Skeletal muscle tissue (tissue), 4 donors: ENCODE measurements around the gene GYS1. TPM values are rescaled to one million over a fixed set of nuclear protein-coding genes. Genes with fewer than 3 reads are reported as not detected.

Experiments
- H3K27ac ChIP-seq: one replicate; pipeline ENCODE4 v1.7.0; 2013; ENCODE audit warnings: mild to moderate bottlenecking, low read depth, low read length, inconsistent platforms
- H3K27me3 ChIP-seq, 3 donors: one replicate each; pipeline ENCODE4 v1.7.0; 2013; ENCODE audit warnings: low read length in 3 of 3; ENCODE audit not compliant: control insufficient read depth in 3 of 3, insufficient read depth in 3 of 3
- H3K36me3 ChIP-seq, 3 donors: one replicate each; pipeline ENCODE4 v1.7.0; 2013; ENCODE audit warnings: low read length in 3 of 3; ENCODE audit not compliant: control insufficient read depth in 3 of 3, insufficient read depth in 3 of 3
- H3K4me1 ChIP-seq, 3 donors: one replicate each; pipeline ENCODE4 v1.7.0; 2013; ENCODE audit warnings: low read length in 3 of 3, mild to moderate bottlenecking in 3 of 3; ENCODE audit not compliant: control insufficient read depth in 3 of 3, insufficient read depth in 3 of 3
- H3K4me3 ChIP-seq, 3 donors: one replicate each; pipeline ENCODE4 v1.7.0; 2013; ENCODE audit warnings: low read length in 3 of 3
- H3K9ac ChIP-seq, 3 donors: one replicate each; pipeline ENCODE4 v1.7.0; 2013; ENCODE audit warnings: low read length in 3 of 3, mild to moderate bottlenecking in 3 of 3, moderate library complexity in 2 of 3, low read depth in 1 of 3
- H3K9me3 ChIP-seq, 3 donors: one replicate each; pipeline ENCODE4 v1.7.0; 2013; ENCODE audit warnings: low read length in 3 of 3; ENCODE audit not compliant: control insufficient read depth in 3 of 3
- total RNA-seq: library from RNA; depleted of rRNA; stranded (reverse); fragments of >200 nt; gene quantifications from one replicate; pipeline ENCODE4 v1.2.3, GENCODE V29; 2014
- donor health status: Osteomylitis.

Gene GYS1
- total RNA-seq, 1 donor from 2014 or later, result 42.8 TPM

GRCh38 chr19:48970923-48971395 lies 22.1 kb downstream of the GYS1 start:
- no peak overlapping the region for H3K27ac ChIP-seq
- H3K9ac ChIP-seq, result no peak overlapping the region
- H3K4me3 ChIP-seq, result no peak overlapping the region
- H3K36me3 ChIP-seq, result peaks cover 57 to 62% (median 61%) of the 10 kb centered on the region in 3 donors
- no peaks in the 10 kb centered on the region for H3K9me3 ChIP-seq
- H3K4me1 ChIP-seq, result peaks cover 36 to 50% (median 44%) of the 10 kb centered on the region in 3 donors
- no peaks in the 10 kb centered on the region for H3K27me3 ChIP-seq

- Histone ChIP-seq H3K27ac (no peak overlapping the region), H3K27me3 (no peaks in the 10 kb centered on the region), H3K4me1 (peaks cover 38 to 51% (median 45%) of the 10 kb centered on the region in 3 donors), H3K36me3 (peaks cover 59 to 65% (median 64%) of the 10 kb centered on the region in 3 donors), H3K9ac (no peak overlapping the region), H3K4me3 (no peak overlapping the region), H3K9me3 (no peaks in the 10 kb centered on the region)
Measured at GRCh38 chr19:48970139-48970766, 22.9 kb downstream of the GYS1 start.

- Histone ChIP-seq H3K27ac (peak overlapping the region; percentile 90), H3K27me3 (no peaks in the 10 kb centered on the region), H3K9ac (peak overlapping the region in 1 of 3 donors; percentile 33), H3K36me3 (peaks cover 57 to 63% (median 61%) of the 10 kb centered on the region in 3 donors), H3K9me3 (no peaks in the 10 kb centered on the region), H3K4me1 (peaks cover 41 to 54% (median 48%) of the 10 kb centered on the region in 3 donors), H3K4me3 (no peak overlapping the region)
Measured at GRCh38 chr19:48969276-48970138, 23.6 kb downstream of the GYS1 start.

- Histone ChIP-seq H3K4me3 (no peak overlapping the region), H3K4me1 (peaks cover 47 to 61% (median 55%) of the 10 kb centered on the region in 3 donors), H3K9me3 (no peaks in the 10 kb centered on the region), H3K27ac (peak overlapping the region; percentile 90), H3K27me3 (no peaks in the 10 kb centered on the region), H3K9ac (peak overlapping the region in 1 of 3 donors; percentile 50), H3K36me3 (peaks cover 50 to 56% (median 54%) of the 10 kb centered on the region in 3 donors)
Measured at GRCh38 chr19:48968813-48969218, 24.3 kb downstream of the GYS1 start.

- H3K36me3 ChIP-seq, result peaks cover 47 to 54% (median 51%) of the 10 kb centered on the region in 3 donors
- H3K9ac ChIP-seq, result peak overlapping the region in 1 of 3 donors; percentile 50
- H3K4me3 ChIP-seq, result no peak overlapping the region
- peak overlapping the region; percentile 90 for H3K27ac ChIP-seq
- H3K4me1 ChIP-seq, result peaks cover 51 to 67% (median 61%) of the 10 kb centered on the region in 3 donors
- H3K9me3 ChIP-seq, result no peaks in the 10 kb centered on the region
- H3K27me3 ChIP-seq, result no peaks in the 10 kb centered on the region
Measured at GRCh38 chr19:48968179-48968661, 24.9 kb downstream of the GYS1 start.

- Histone ChIP-seq H3K4me3 (peak overlapping the region in 2 of 3 donors; percentile 95 to 99), H3K27me3 (no peaks in the 10 kb centered on the region), H3K4me1 (peaks cover 53 to 70% (median 64%) of the 10 kb centered on the region in 3 donors), H3K9me3 (no peaks in the 10 kb centered on the region), H3K36me3 (peaks cover 42 to 51% (median 49%) of the 10 kb centered on the region in 3 donors), H3K27ac (peak overlapping the region; percentile 90), H3K9ac (peak overlapping the region in 1 of 3 donors; percentile 99)
Measured at GRCh38 chr19:48967346-48968178, 25.5 kb downstream of the GYS1 start.

- peak overlapping the region; percentile 95 to 99 (median 99) for H3K4me3 ChIP-seq
- peaks cover 56 to 76% (median 70%) of the 10 kb centered on the region in 3 donors for H3K4me1 ChIP-seq
- H3K27me3 ChIP-seq, result no peaks in the 10 kb centered on the region
- peak overlapping the region; percentile 86 to 99 (median 96) for H3K9ac ChIP-seq
- peaks cover 42 to 49% (median 47%) of the 10 kb centered on the region in 3 donors for H3K36me3 ChIP-seq
- no peaks in the 10 kb centered on the region for H3K9me3 ChIP-seq
- H3K27ac ChIP-seq, result peak overlapping the region; percentile 90
Measured at GRCh38 chr19:48966541-48967345, 26.4 kb downstream of the GYS1 start.

- Histone ChIP-seq H3K4me3 (peak overlapping the region; percentile 95 to 99 (median 99)), H3K27me3 (no peaks in the 10 kb centered on the region), H3K9me3 (no peaks in the 10 kb centered on the region), H3K27ac (peak overlapping the region; percentile 90), H3K9ac (peak overlapping the region; percentile 86 to 99 (median 96)), H3K36me3 (peaks cover 40 to 46% (median 46%) of the 10 kb centered on the region in 3 donors), H3K4me1 (peaks cover 56 to 74% (median 68%) of the 10 kb centered on the region in 3 donors)
Measured at GRCh38 chr19:48965806-48966540, 27.1 kb downstream of the GYS1 start.
